Hepatic stellate cell (primary cell): ENCODE measurements around the gene DECR2.
"Not testable (repeated sequence)": the region's sequence is repeated elsewhere in the genome, so short reads cannot be mapped to it uniquely, and the experiment has no call there.

Experiments
- DNase-seq: peaks from one replicate; pipeline ENCODE4 v3.0.0; 2011; ENCODE audit warnings: low spot score

Gene DECR2

DNA sequence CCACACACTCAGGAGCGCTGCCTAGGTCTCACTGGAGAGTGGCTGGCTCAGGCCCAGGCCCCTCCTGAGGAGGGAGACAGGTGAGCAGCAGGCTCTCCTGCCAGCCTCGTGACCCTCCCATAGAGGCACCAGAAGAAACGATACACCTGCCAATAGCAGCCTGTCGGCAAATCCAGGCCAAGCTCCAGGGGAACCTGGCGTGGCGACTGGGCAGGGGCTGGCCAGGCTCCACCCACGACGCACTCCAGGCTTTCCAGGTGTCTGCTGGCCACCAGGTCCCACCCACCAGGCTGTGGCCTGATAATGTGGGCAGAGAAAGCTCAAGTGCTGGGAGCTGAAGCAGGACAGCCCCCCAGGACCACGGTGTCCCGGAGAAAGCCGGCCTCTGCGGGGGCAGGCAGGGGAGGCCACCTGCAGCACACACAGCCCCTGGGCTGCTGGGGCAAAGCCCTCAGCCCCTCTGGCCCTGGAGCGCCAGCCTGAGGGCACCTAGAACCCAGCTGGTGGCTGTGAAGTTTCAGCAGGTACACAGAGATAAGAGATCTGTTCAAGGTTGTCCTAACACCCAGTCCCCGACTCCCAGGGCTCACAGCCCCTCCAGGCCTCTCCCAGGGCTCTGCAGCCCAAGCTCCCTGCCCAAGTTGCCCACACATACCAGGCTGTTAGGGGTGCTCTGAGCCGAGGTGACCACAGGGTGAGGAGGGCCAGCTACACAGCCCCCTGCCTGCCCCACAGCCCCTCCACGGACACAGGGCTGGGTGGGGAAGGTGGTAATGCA is 22.3 kb upstream of the DECR2 start:
- no peak for DNase-seq

DNA sequence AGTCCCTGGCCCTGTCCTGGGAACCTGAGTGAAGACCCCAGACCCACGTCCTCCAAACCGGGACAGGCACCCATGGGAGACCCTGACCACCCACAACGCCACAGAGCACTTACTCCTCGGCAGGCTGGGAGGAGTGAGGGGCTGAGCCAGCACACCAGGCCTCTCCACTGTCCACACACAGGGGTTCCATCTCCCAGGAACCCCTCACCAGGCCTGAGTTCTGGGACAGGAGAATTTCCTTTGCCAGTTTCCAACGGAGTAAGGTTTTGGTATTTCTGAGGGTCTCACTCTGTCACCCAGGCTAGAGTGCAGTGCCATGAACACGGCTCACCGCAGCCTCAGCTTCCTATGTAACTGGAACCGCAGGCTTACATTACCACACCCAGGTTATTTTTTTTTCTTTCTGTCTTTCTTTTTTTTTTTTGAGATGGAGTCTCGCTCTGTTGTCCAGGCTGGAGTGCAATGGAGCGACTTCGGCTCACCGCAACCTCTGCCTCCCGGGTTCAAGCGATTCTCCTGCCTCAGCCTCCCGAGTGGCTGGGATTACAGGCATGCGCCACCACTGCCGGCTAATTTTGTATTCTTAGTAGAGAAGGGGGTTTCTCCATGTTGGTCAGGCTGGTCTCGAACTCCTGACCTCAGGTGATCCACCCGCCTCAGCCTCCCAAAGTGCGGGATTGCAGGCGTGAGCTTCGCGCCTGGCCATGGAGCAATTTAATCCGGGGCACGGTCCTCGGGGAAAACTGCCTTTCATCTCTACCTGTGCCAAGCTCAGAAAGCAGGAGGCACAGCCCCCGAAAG is 21.5 kb upstream of the DECR2 start:
- DNase-seq: no peak

DNA sequence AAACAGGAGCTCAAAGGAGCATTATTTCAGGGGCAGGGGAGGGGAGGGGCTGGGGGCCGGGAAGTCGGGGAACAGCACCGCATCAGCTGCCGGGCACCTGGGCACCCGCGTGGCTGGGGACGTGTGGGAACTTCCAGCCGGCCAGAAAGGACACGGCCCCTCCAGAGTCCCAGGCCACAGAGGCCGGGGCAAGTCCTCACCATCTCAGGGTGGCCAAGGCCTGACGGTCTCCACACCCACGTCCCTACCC is 21.0 kb upstream of the DECR2 start:
- DNase-seq: no peak

DNA sequence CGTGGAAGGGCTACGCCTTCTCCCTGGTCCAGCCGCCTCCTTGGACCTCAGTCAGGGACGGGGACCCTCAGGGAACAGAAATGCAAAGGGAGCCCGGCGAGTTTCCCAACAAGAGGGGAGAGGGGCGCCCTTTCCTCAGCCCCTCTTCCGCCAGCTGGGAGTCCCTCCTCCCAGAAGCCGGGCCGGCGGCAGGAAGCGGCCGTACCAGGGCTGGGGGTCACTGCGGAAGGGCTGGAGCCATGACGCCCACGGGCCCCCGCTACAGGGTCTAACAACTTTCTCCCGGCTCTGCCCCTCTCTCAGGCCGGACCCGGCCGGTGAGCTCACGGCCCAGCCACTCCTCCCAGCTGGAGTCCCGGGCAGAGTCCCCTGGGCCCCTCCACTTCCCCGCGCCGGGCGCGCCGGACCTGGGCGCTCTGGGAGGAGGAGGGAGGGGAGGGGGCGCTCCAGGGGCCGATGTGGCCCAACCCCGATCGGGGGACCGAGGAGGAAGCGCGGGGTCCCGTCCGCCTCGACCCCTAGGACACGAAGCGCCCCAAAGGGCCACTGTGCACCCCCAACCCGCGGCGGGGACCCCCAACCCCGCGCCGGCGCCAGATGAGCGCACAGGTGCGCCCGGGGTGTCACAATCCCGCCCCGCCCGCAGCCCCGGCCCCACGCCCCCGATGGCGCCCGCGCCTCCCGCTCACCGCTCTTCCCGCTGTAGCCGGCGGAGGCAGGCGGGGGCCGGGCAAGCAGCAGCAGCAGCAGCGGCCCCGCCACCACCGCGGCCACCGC is 20.5 kb upstream of the DECR2 start:
- no peak for DNase-seq

- DNase-seq: peak; percentile 88
Observed at GRCh38 chr16:381789-382717, 19.6 kb upstream of the DECR2 start, which contains the start of gene PGAP6. TSS of gene PGAP6 (minus strand) at chr16:381978. CDS start at chr16:381821, 157 bp downstream.

DNA sequence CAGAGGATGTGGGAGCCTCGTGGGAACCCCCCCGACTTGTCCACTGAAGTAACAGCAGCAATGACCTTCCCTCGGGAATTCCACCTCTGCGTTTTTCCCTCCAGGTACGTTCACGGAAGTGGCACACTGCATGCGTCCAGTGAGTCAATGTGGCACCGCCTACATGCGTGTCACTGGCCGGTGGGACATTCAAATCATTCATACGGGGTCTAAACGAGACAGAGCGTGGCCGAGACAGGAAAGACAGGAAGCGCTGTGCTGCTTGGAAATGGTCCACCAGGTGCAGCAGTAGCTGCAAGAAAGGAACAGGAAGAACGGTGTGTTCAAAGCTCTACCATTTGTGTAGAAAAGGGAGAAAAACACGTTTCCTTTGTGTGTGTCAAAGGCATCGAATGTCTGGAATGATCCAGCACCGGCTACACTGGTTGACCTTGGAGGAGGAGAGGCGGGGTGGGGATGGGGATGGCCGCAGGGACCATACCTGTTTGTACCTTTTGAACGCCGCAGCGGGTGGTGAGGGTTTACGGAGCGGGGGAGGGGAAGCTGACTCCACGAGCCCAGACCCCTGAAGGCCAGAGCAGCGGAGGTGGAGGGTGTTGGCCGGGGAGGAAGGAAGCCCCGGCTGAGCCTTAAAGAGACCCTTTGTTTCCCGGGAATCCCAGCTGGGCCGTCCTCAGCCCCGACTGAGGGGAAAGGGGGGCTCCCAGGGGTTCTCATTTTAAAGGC is 18.2 kb upstream of the DECR2 start:
- no peak for DNase-seq

GRCh38 chr16:386641-387156 is 15.0 kb upstream of the DECR2 start:
- DNase-seq: no peak

- not testable (repeated sequence) for DNase-seq
Observed at GRCh38 chr16:387761-388666, 13.7 kb upstream of the DECR2 start.

- DNase-seq: no peak
Observed at GRCh38 chr16:389352-389751, 12.3 kb upstream of the DECR2 start.

DNA sequence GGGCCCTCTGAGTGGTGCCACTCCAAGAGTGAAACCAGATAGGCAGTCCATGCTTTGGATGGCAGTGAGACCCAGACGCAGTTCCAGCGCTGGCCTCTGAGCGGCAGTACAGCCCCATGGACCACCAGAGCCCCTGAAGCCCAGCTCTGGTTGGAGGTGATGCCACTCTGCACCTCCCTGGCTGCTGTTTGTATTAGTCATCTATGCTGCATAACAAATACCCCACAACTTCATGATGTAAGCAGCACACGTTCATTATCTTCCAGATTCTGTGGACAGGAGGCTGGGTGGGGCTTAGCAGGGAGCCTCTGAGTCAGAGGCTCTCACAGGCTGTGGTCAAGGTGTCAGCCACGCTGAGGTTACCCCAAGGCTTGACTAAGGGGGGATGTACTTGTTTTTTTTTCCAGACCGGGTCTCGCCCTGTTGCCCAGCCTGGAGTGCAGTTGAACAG is 9.8 kb upstream of the DECR2 start:
- DNase-seq: peak; percentile 73

- DNase-seq: no peak
Observed at GRCh38 chr16:392450-393030, 9.1 kb upstream of the DECR2 start.

GRCh38 chr16:396199-396598 is 5.5 kb upstream of the DECR2 start:
- DNase-seq: no peak

DNA sequence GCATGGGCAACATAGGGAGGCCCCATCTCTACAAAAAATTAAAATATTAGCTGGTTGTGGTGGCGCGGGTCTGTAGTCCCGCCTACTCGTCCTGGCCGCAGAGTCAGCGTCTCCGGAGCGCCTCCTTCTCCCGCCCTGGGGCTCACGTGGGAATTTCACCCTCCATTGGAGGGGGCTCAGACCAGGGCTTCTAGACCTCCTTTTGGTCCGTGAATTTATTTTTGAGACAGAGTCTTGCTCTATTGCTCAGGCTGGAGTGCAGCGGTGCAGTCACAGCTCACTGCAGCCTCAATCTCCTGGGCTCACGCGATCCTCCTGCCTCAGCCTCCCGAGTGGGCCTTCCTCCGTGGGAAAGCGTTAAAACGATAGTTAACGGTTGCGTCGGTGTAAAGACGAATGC is 5.1 kb upstream of the DECR2 start:
- DNase-seq: peak; percentile 74

DNA sequence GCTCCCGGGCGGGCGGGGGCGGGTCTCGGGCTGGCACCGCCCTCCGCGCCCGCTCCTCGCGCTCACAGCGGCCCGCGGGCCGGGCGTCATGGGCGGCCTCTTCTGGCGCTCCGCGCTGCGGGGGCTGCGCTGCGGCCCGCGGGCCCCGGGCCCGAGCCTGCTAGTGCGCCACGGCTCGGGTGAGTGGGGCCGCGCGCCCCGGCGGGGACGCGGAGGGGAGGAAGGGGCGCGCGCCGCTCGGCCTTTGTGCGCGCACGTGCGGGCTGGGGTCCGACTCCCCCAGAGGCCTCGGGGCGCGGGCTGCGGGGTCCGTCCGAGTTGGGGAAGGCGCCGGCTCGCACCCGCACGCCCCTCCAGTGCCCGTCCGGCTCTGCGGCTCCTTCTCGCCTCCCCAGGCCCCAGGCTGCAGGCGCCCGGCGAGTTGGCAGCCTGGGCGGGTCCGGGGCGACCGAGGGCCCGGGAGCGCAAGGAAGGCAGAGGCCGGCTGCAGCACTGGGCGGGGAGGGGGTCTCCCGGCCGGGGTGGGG is 4.5 kb upstream of the DECR2 start, which contains the start of gene NME4:
NME4 (plus strand) TSS at position 65 of the 527 bp plus-strand sequence; CDS start at position 89, 24 bp downstream.
- peak; percentile 59 for DNase-seq

GRCh38 chr16:397736-398332 is 3.9 kb upstream of the DECR2 start:
- DNase-seq: peak; percentile 91

DNA sequence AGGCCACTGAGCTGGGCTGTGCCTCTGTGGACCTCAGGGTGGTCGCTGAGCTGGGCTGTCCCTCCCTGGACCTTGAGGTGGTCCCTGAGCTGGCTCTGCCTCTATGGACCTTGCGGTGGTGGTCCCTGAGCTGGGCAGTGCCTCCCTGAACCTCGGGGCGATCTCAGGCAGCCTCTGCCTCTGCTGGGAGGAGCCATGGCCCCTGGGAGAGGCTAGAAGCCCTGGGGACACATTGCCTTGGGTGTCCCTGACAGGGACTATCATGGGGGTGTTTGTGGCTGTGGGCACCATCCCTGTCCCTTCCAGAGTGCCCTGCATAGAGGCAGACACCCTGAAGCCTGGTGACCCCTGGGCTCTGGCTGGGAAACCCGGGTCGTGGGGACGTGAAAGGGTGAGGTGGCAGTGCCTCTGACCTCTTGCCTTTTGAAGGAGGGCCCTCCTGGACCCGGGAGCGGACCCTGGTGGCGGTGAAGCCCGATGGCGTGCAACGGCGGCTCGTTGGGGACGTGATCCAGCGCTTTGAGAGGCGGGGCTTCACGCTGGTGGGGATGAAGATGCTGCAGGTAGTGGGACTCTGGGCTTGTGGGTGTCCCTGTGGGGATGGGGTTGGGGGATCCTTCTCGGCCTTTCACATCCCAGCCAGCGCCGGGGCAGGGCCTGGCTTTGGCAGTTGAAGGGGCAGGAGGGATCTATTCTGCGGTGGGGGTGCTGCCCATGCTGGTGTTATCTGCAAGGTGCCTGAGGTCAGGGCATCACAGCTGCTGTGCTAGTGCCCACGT is 2.9 kb upstream of the DECR2 start:
- no peak for DNase-seq

GRCh38 chr16:399340-400019 is 2.2 kb upstream of the DECR2 start:
- DNase-seq: no peak
